GM06990 (cell line): Measurements from ENCODE around the gene TMEM132C.

ENCODE experiments used
- DNase-seq: peaks from one replicate; pipeline ENCODE4 v3.0.0-alpha.2; 2011; ENCODE audit not compliant: insufficient read length; ENCODE audit errors: extremely low read depth
- H3K27me3 ChIP-seq: replicated peaks from 2 replicates; pipeline ENCODE4 v1.6.0; 2011; ENCODE audit warnings: low read length; ENCODE audit not compliant: control insufficient read depth, insufficient read depth
- H3K36me3 ChIP-seq: 2 replicates; pipeline ENCODE4 v1.5.1; 2011; ENCODE audit warnings: low read length; ENCODE audit not compliant: control insufficient read depth, insufficient read depth
- H3K4me3 ChIP-seq: replicated peaks from 2 replicates; pipeline ENCODE4 v1.5.1; 2011; ENCODE audit warnings: low read depth, mild to moderate bottlenecking, control low read depth, low read length
- TF ChIP-seq, protein P1 (sequence below): IDR thresholded peaks from 2 replicates; pipeline ENCODE4 v1.5.1; 2011; ENCODE audit warnings: low read length, control low read depth, mild to moderate bottlenecking, inconsistent platforms; ENCODE audit not compliant: insufficient read depth, poor library complexity, severe bottlenecking

The TMEM132C gene

DNA sequence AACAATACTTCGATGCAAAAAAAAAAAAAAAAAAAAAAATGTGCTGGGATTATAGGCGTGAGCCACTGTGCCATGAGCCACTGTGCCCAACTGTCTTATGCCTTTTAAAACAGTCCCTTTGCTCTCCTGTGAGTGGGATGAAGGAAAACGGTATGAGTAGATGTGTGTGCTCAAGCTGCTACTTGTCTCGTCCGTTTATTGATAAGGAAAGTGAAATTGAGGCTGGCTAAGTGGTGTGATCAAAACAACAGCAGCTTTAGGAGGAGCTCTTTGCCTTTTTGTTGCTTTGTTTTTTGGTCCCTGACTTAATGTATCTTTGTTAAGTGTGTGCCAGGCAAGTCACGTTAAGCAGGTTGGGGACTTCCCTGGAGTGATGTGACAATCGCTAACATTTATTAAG, 275.9 kb downstream of the TMEM132C start:
- H3K27me3 ChIP-seq: no peaks in the 10 kb centered on the region

DNA sequence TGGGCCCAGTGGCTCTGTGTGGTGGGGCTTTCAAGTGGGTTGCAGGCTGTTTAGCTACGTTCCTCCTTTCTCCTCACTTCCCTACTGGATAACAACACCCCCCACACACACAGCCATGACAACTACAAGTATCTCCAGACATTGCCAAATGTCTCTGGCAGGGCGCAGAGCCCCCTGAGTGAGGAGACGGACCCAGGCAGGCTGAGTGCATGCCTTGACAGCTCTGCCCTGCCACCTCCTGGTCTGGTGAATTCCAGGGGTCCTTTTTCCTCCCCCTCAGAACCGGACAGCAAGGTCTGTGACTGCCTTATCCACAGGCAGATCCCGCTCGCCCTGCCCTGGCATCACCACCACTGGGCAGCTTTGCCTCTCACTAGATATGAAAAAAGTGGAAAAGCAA, 276.5 kb downstream of the TMEM132C start:
- no peak for DNase-seq
- TF ChIP-seq, protein P1, sequence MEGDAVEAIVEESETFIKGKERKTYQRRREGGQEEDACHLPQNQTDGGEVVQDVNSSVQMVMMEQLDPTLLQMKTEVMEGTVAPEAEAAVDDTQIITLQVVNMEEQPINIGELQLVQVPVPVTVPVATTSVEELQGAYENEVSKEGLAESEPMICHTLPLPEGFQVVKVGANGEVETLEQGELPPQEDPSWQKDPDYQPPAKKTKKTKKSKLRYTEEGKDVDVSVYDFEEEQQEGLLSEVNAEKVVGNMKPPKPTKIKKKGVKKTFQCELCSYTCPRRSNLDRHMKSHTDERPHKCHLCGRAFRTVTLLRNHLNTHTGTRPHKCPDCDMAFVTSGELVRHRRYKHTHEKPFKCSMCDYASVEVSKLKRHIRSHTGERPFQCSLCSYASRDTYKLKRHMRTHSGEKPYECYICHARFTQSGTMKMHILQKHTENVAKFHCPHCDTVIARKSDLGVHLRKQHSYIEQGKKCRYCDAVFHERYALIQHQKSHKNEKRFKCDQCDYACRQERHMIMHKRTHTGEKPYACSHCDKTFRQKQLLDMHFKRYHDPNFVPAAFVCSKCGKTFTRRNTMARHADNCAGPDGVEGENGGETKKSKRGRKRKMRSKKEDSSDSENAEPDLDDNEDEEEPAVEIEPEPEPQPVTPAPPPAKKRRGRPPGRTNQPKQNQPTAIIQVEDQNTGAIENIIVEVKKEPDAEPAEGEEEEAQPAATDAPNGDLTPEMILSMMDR: no peak
- no peak overlapping the region for H3K4me3 ChIP-seq
- no peaks in the 10 kb centered on the region for H3K36me3 ChIP-seq
- no peaks in the 10 kb centered on the region for H3K27me3 ChIP-seq

More for the DNA sequence above, 275.9 kb downstream of the TMEM132C start:
- H3K4me3 ChIP-seq: no peak overlapping the region
- TF ChIP-seq, protein P1: no peak
- H3K36me3 ChIP-seq: no peaks in the 10 kb centered on the region
- DNase-seq: no peak

DNA sequence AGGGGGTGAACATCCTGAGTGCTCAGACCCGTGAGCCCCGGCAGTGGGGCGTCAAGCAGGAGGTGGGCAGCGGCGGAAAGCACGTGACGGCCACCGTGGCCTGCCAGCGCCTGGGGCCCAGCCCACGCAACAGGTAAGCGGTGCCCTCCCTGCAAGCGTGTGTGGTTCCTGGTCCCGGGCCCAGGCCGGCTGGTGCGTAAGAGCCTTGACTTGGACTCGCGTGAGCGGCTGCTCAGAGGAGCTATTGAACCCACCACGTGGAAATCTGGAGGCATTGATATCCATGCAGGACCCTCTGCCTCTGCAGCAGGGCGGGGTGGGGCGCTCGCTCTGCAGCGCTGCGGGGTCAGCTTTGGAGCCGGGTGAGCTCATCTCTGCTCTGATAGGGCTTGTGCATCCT, 277.0 kb downstream of the TMEM132C start:
- DNase-seq: no peak
- no peaks in the 10 kb centered on the region for H3K27me3 ChIP-seq
- TF ChIP-seq, protein P1: no peak
- H3K4me3 ChIP-seq: no peak overlapping the region
- H3K36me3 ChIP-seq: no peaks in the 10 kb centered on the region

DNA sequence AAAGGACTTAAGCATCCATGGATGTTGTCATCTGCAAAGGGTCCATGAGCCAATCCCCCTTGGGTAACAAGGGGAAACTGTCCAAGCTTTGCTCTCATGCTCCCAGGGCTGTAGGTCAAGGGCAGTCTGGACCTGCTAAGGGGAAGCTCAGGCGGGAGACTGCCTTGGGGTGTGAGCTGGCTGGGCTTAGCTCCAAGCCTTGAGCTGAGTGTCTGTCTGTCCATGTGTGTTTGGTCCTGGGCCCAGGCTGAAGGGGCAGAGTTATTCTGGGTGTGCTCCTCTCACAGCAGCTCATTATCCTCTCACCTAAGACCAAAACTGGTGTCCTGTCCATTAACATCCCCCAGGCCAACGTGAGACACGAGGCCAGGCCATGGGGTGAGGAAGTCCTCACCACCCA, 282.0 kb downstream of the TMEM132C start:
- H3K27me3 ChIP-seq: no peaks in the 10 kb centered on the region

DNA sequence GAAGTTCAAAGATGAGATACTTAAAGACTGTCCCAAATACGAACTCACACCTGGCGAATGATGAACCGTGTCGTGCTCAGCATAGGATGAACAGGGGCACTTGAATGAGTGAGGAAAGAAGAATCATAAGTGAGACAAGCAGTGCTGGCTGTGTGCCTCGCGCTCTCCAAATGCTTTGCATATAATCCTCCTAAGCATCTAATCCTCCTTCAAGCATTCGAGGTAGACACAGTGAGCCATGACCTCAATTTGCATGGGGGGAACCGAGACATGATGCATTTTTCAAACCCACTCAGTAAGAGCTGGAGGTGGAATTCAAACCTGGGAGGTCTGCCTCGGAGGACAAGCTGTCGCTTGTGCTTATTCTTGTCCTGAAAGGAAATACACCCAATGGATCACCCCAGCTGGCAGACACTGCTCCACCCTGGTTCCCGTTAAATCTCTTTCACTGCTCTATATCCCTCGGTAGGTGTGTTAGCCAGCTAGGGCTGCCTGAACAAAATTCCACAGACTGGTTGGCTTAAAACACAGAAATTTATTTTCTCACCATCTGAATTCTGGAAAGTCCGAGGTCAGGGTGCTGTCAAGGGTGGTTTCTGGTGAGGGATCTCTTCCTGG, 282.7 kb downstream of the TMEM132C start:
- DNase-seq: no peak
- Histone ChIP-seq H3K4me3 (no peak overlapping the region), H3K27me3 (no peaks in the 10 kb centered on the region; the same call in 1 of the 2 replicates), H3K36me3 (no peaks in the 10 kb centered on the region)
- TF ChIP-seq, protein P1: no peak

More for the DNA sequence above, 282.0 kb downstream of the TMEM132C start:
- H3K4me3 ChIP-seq: no peak overlapping the region
- DNase-seq: no peak
- TF ChIP-seq, protein P1: no peak
- no peaks in the 10 kb centered on the region for H3K36me3 ChIP-seq

DNA sequence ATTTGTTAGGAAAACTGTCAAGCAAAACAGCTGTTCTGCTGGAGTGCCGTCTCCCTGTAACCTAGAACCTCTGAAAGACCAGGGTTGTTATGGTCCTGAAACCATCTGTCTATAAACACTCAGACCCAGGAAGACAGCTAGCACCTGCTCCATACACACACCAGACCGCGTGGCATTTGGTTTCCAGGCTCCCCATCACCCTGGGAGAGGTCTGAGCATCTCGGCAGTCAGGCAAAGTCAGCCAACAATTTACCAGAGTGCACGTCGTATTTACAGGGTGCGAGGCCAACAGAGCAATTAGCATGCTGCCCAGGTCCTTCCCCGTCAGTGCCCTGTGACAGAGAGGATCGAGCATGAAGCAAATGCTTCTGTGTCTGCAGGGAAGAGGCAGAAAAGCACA, 284.3 kb downstream of the TMEM132C start:
- Histone ChIP-seq H3K36me3 (no peaks in the 10 kb centered on the region), H3K4me3 (no peak overlapping the region), H3K27me3 (no peaks in the 10 kb centered on the region; the same call in 1 of the 2 replicates)
- TF ChIP-seq, protein P1: no peak
- no peak for DNase-seq
